Endothelial cell of umbilical vein (primary cell): ENCODE results near the gene KRT77. TPM values are rescaled to one million over a fixed set of nuclear protein-coding genes. Genes with fewer than 3 reads are reported as not detected.

Experiments used
- BruUV-seq: library from RNA; stranded (reverse); fragments of 400-500 nt; replicated peaks from 2 replicates; lab custom pipeline; 2021; lab: Mats Ljungman, UMichigan
- CTCF ChIA-PET: fragments of 300-600, 350-600 bp; sonication (Branson Sonifier 250); formaldehyde crosslinking; loops from one replicate; lab custom pipeline; 2021; ENCODE audit warnings: antibody characterized with exemption, inconsistent platforms; lab: Charles Lee
- POLR2A ChIA-PET: fragments of 300-600, 350-600 bp; sonication (Branson Sonifier 250); formaldehyde crosslinking; loops from one replicate; lab custom pipeline; 2021; ENCODE audit warnings: antibody characterized with exemption, inconsistent platforms; lab: Charles Lee
- DNase-seq: peaks from one replicate; pipeline ENCODE4 v3.0.0-alpha.2; 2011; ENCODE audit warnings: low read depth, low spot score
- FAIRE-seq: peaks from 2 replicates; lab custom pipeline; 2011; peaks lifted over from hg19 to GRCh38; lab: Jason Lieb, UNC
- H2AFZ ChIP-seq: 2 replicates; pipeline ENCODE4 v1.6.0; 2012; ENCODE audit warnings: low read depth, low read length, control low read depth, inconsistent platforms
- H3K27ac ChIP-seq: 2 replicates; pipeline ENCODE4 v1.5.1; 2011; ENCODE audit warnings: low read depth, mild to moderate bottlenecking, control low read depth, low read length, moderate library complexity; ENCODE audit not compliant: insufficient read depth
- H3K27me3 ChIP-seq, 2 experiments: 2 replicates each; pipeline versions ENCODE4 v1.6.0 to v1.6.1; 2011; ENCODE audit warnings: low read length in 2 of 2, mixed read lengths in 1 of 2; ENCODE audit not compliant: control insufficient read depth in 2 of 2, insufficient read depth in 2 of 2
- H3K36me3 ChIP-seq, 2 experiments: 2 replicates in 1 of 2; 3 replicates in 1 of 2; pipeline ENCODE4 v1.5.1; 2011; ENCODE audit warnings: low read length in 2 of 2, mild to moderate bottlenecking in 1 of 2, moderate library complexity in 1 of 2; ENCODE audit not compliant: control insufficient read depth in 2 of 2, insufficient read depth in 2 of 2; ENCODE audit errors: extremely low read depth in 1 of 2
- H3K4me1 ChIP-seq: 3 replicates; pipeline ENCODE4 v1.5.1; 2011; ENCODE audit warnings: mild to moderate bottlenecking, low read length; ENCODE audit not compliant: control insufficient read depth, insufficient read depth; ENCODE audit errors: extremely low read depth
- H3K4me2 ChIP-seq: 2 replicates; pipeline ENCODE4 v1.6.1; 2011; ENCODE audit warnings: low read length, control low read depth, mixed read lengths; ENCODE audit not compliant: insufficient read depth
- H3K4me3 ChIP-seq, 3 experiments: fragments of 200-600 bp in 1 of 3; sonication (generic), shearing (Covaris generic) in 1 of 3; replicated peaks in 1 of 3; 2 replicates each; pipeline ENCODE4 v1.5.1; 2011 to 2016; ENCODE audit warnings: control low read depth in 3 of 3, low read length in 3 of 3, mild to moderate bottlenecking in 2 of 3, inconsistent platforms in 1 of 3, low read depth in 1 of 3, moderate library complexity in 1 of 3; ENCODE audit not compliant: insufficient read depth in 1 of 3
- H3K79me2 ChIP-seq: 2 replicates; pipeline ENCODE4 v1.6.0; 2012; ENCODE audit warnings: low read length, inconsistent platforms; ENCODE audit not compliant: control insufficient read depth, insufficient read depth
- H3K9ac ChIP-seq: replicated peaks from 2 replicates; pipeline ENCODE3; 2011; ENCODE audit warnings: low read length, control low read depth; ENCODE audit not compliant: insufficient read depth; ENCODE audit errors: extremely low read depth
- H3K9me1 ChIP-seq: replicated peaks from 3 replicates; pipeline ENCODE4 v1.6.0; 2011; ENCODE audit warnings: mild to moderate bottlenecking, low read length; ENCODE audit not compliant: control insufficient read depth, insufficient read depth; ENCODE audit errors: extremely low read depth
- H3K9me3 ChIP-seq: replicated peaks from 2 replicates; pipeline ENCODE4 v1.5.1; 2012; ENCODE audit warnings: low read length, inconsistent platforms; ENCODE audit not compliant: control insufficient read depth, insufficient read depth
- H4K20me1 ChIP-seq: replicated peaks from 2 replicates; pipeline ENCODE3; 2011; ENCODE audit warnings: mild to moderate bottlenecking, low read length; ENCODE audit not compliant: control insufficient read depth, insufficient read depth; ENCODE audit errors: extremely low read depth
- CTCF ChIP-seq, 2 donors: IDR thresholded peaks; 1 replicate in 1 of 2; 2 replicates in 1 of 2; pipeline ENCODE4 v1.5.1; 2011; ENCODE audit warnings: low read length in 2 of 2, mild to moderate bottlenecking in 2 of 2, moderate library complexity in 2 of 2, control low read depth in 1 of 2, inconsistent platforms in 1 of 2, low read depth in 1 of 2; ENCODE audit not compliant: insufficient read depth in 1 of 2; ENCODE audit errors: extremely low read depth in 1 of 2
- EZH2 ChIP-seq: IDR thresholded peaks from 2 replicates; pipeline ENCODE4 v1.6.1; 2012; ENCODE audit warnings: borderline replicate concordance, low read depth, mild to moderate bottlenecking, moderate library complexity, low read length, inconsistent platforms; ENCODE audit not compliant: severe bottlenecking
- JUN ChIP-seq: IDR thresholded peaks from 2 replicates; pipeline ENCODE4 v1.6.1; 2011; ENCODE audit warnings: borderline replicate concordance, low read depth; ENCODE audit not compliant: insufficient read length, insufficient read depth
- MAX ChIP-seq: IDR thresholded peaks from 2 replicates; pipeline ENCODE4 v1.6.1; 2011; ENCODE audit not compliant: insufficient read depth, insufficient read length
- MYC ChIP-seq: IDR thresholded peaks from one replicate; pipeline ENCODE4 v1.6.1; 2011; ENCODE audit warnings: mild to moderate bottlenecking, low read depth, low read length
- POLR2A ChIP-seq: IDR thresholded peaks from 2 replicates; pipeline ENCODE4 v1.6.1; 2012; ENCODE audit warnings: low read depth, mild to moderate bottlenecking, control low read depth, low read length
- dilution Hi-C: fragments of 300-500 bp; cut with MboI; formaldehyde crosslinking; loops from one replicate; pipeline ENCODE4 v1.15.0; 2019; ENCODE audit warnings: low sequenced_read_pairs; ENCODE audit not compliant: extremely low pct_ligation_motif_present
- intact Hi-C: fragments of 100-400 bp; cut with micrococcal nuclease; formaldehyde crosslinking; loops from one replicate; pipeline ENCODE4 v1.10.0; 2022
- polyA plus RNA-seq, 4 experiments: library from polyadenylated mRNA; depleted of rRNA in 3 of 4; stranded (reverse) in 3 of 4; unstranded in 1 of 4; fragments of >200 nt; gene quantifications; 2 replicates each; pipeline versions ENCODE4 v1.2.1 to v1.2.3, GENCODE V29; 2011 to 2012; ENCODE audit warnings: missing spikeins in 1 of 4
- total RNA-seq: library from RNA; stranded (reverse); gene quantifications from 2 replicates; pipeline ENCODE4 v1.2.3, GENCODE V29; 2021

The KRT77 gene
- total and polyA plus RNA-seq, 2 donors (not counting 3 experiments of a cell fraction or from before 2014, with no cell fraction given) = not detected

DNA sequence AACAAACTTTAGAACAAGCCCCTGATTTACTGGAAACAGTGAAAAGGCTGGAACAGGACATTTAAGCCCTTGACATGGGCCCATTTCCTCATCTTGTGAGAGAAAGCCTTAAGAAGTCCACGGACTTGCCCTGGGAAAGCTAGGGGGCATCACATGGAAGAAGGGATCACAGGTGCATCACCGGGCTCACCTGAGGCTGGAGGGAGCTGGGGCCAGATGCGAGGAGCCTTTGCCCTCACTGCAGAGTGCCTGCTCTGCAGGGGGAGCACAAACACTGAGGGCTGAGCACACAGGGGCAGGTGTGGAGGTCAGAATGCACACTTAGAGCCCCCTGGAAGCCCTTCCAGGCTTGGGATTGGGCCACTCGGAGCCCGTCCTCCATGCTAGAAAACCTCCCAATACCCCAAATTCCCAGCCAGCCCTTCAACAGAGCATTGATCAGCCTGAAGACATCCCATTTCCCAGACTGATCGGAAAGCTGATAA, 17.9 kb downstream of the KRT77 start:
- H3K4me2 ChIP-seq = no peak overlapping the region
- dilution Hi-C loops (no loop called here), intact Hi-C loops (no loop called here)
- H3K4me3 ChIP-seq = no peak overlapping the region
- no peaks in the 10 kb centered on the region for H3K9me1 ChIP-seq
- no peaks in the 10 kb centered on the region for H3K9me3 ChIP-seq
- no peak overlapping the region for H2AFZ ChIP-seq
- no TSS peak for BruUV-seq
- no peaks in the 10 kb centered on the region for H3K36me3 ChIP-seq
- POLR2A ChIA-PET = no interaction called here
- TF ChIP-seq MYC (no peak), EZH2 (no peak), CTCF (IDR thresholded peaks at IDR 0.05; ENCODE audit: extremely low read depth in 1 of 2, insufficient read depth in 1 of 2, low read depth in 1 of 2, low read length in 2 of 2) (no peak), MAX (no peak), POLR2A (no peak), JUN (no peak)
- H3K79me2 ChIP-seq = no peaks in the 10 kb centered on the region
- H3K27me3 ChIP-seq = peaks cover 8 to 12% of the 10 kb centered on the region in 2 experiments
- H3K4me1 ChIP-seq = no peaks in the 10 kb centered on the region
- DNase-seq (no peak), FAIRE-seq (no peak)
- H3K9ac ChIP-seq = no peak overlapping the region
- no peak overlapping the region for H3K27ac ChIP-seq
- H4K20me1 ChIP-seq = no peaks in the 10 kb centered on the region
- CTCF ChIA-PET = interaction anchor here (1.3 kb wide), 1 partner anchor 180 kb away, joined by 3 read pairs; no protein-coding TSS in a partner anchor
